Neuronal stem cell (in vitro differentiated cells): ENCODE results near the gene MICU1.

Experiments
- DNase-seq: peaks from one replicate; pipeline ENCODE4 v3.0.0-alpha.2; 2013; ENCODE audit warnings: low spot score
- H2AFZ ChIP-seq: one replicate; pipeline ENCODE4 v1.6.1; 2013; ENCODE audit warnings: mild to moderate bottlenecking, low read length, inconsistent platforms
- H2AK5ac ChIP-seq: 2 replicates; pipeline ENCODE4 v1.6.1; 2013; ENCODE audit warnings: low read depth, mild to moderate bottlenecking, inconsistent platforms, low read length, moderate library complexity, mixed read lengths
- H2BK120ac ChIP-seq: 2 replicates; pipeline ENCODE4 v1.6.1; 2013; ENCODE audit warnings: low read depth, mild to moderate bottlenecking, inconsistent platforms, low read length, moderate library complexity, mixed read lengths
- H2BK12ac ChIP-seq: one replicate; pipeline ENCODE4 v1.6.1; 2013; ENCODE audit warnings: low read length, inconsistent platforms
- H2BK15ac ChIP-seq: 2 replicates; pipeline ENCODE4 v1.6.1; 2013; ENCODE audit warnings: mild to moderate bottlenecking, low read length, inconsistent platforms, mixed read lengths
- H2BK5ac ChIP-seq: one replicate; pipeline ENCODE4 v1.6.1; 2013; ENCODE audit warnings: inconsistent platforms, mild to moderate bottlenecking, low read length, moderate library complexity
- H3K14ac ChIP-seq: one replicate; pipeline ENCODE4 v1.6.1; 2013; ENCODE audit warnings: low read length, inconsistent platforms
- H3K18ac ChIP-seq: 2 replicates; pipeline ENCODE4 v1.6.1; 2013; ENCODE audit warnings: low read length, inconsistent platforms
- H3K23ac ChIP-seq: 2 replicates; pipeline ENCODE4 v1.6.1; 2013; ENCODE audit warnings: low read depth, mild to moderate bottlenecking, mixed read lengths, low read length, inconsistent platforms; ENCODE audit not compliant: poor library complexity
- H3K27ac ChIP-seq: replicated peaks from 3 replicates; pipeline ENCODE4 v1.5.1; 2013; ENCODE audit warnings: low read length, inconsistent platforms
- H3K27me3 ChIP-seq, 3 experiments: 2 replicates each; pipeline ENCODE4 v1.6.1; 2013; ENCODE audit warnings: low read length in 3 of 3, mild to moderate bottlenecking in 2 of 3, inconsistent platforms in 1 of 3, low read depth in 1 of 3, mixed read lengths in 1 of 3, moderate library complexity in 1 of 3; ENCODE audit not compliant: control insufficient read depth in 3 of 3, insufficient read depth in 3 of 3
- H3K36me3 ChIP-seq, 2 donors: replicated peaks in 1 of 2; 2 replicates each; pipeline ENCODE4 v1.6.1; 2013; ENCODE audit warnings: low read length in 2 of 2; ENCODE audit not compliant: control insufficient read depth in 2 of 2, insufficient read depth in 2 of 2
- H3K4ac ChIP-seq: 2 replicates; pipeline ENCODE4 v1.6.1; 2013; ENCODE audit warnings: inconsistent platforms, mild to moderate bottlenecking, low read length, moderate library complexity
- H3K4me1 ChIP-seq, 2 donors: 1 replicate in 1 of 2; 2 replicates in 1 of 2; pipeline ENCODE4 v1.6.1; 2013; ENCODE audit warnings: low read length in 2 of 2, low read depth in 1 of 2; ENCODE audit not compliant: control insufficient read depth in 2 of 2, insufficient read depth in 1 of 2
- H3K4me2 ChIP-seq: one replicate; pipeline ENCODE4 v1.6.1; 2013; ENCODE audit warnings: mild to moderate bottlenecking, low read length, inconsistent platforms; ENCODE audit not compliant: insufficient read depth, poor library complexity, severe bottlenecking
- H3K4me3 ChIP-seq, 2 donors: 2 replicates each; pipeline ENCODE4 v1.5.1; 2013; ENCODE audit warnings: low read length in 2 of 2, mild to moderate bottlenecking in 2 of 2, inconsistent platforms in 1 of 2, moderate library complexity in 1 of 2
- H3K79me1 ChIP-seq: one replicate; pipeline ENCODE4 v1.6.1; 2013; ENCODE audit warnings: low read depth, mild to moderate bottlenecking, inconsistent platforms, low read length, moderate library complexity
- H3K9ac ChIP-seq: one replicate; pipeline ENCODE4 v1.6.1; 2013; ENCODE audit warnings: mild to moderate bottlenecking, low read depth, low read length, inconsistent platforms; ENCODE audit not compliant: poor library complexity
- H3K9me3 ChIP-seq, 2 donors: replicated peaks in 1 of 2; 2 replicates each; pipeline versions ENCODE3 to v1.6.1; 2013; ENCODE audit warnings: low read length in 2 of 2, mild to moderate bottlenecking in 2 of 2, inconsistent platforms in 1 of 2, low read depth in 1 of 2, mixed read lengths in 1 of 2, moderate library complexity in 1 of 2; ENCODE audit not compliant: control insufficient read depth in 2 of 2, insufficient read depth in 1 of 2
- H4K8ac ChIP-seq: one replicate; pipeline ENCODE4 v1.6.1; 2013; ENCODE audit warnings: low read depth, mild to moderate bottlenecking, inconsistent platforms, low read length, moderate library complexity
- H4K91ac ChIP-seq: one replicate; pipeline ENCODE4 v1.6.1; 2013; ENCODE audit warnings: low read length, low read depth, mild to moderate bottlenecking, inconsistent platforms; ENCODE audit not compliant: poor library complexity
- WGBS, 2 donors: extraction: QIAGEN DNeasy Blood & Tissue Kit; methylation state at CpG; one replicate each; pipeline ENCODE4 v1.1.7; 2013; ENCODE audit warnings: missing lambda C conversion rate in 2 of 2, mixed read lengths in 1 of 2; ENCODE audit not compliant: insufficient read length in 2 of 2, insufficient replicate concordance in 1 of 2; ENCODE audit errors: extremely low coverage in 2 of 2; 5-methylcytosine and 5-hydroxymethylcytosine counted together

The MICU1 gene

GRCh38 chr10:72490951-72491350 lies 134.9 kb downstream of the MICU1 start:
- DNase-seq = no peak
- H2AFZ ChIP-seq = no peak overlapping the region
- H4K8ac ChIP-seq = no peak overlapping the region
- no peaks in the 10 kb centered on the region for H3K79me1 ChIP-seq
- H2BK5ac ChIP-seq = no peak overlapping the region
- H3K4me1 ChIP-seq = peaks cover 0 to 2% of the 10 kb centered on the region in 2 donors
- no peaks in the 10 kb centered on the region for H3K36me3 ChIP-seq
- no peak overlapping the region for H3K18ac ChIP-seq
- no peak overlapping the region for H3K4me3 ChIP-seq
- WGBS, 2 donors = no CpG with 5 or more reads among the region's 4 CpGs
- no peak overlapping the region for H2BK15ac ChIP-seq
- no peak overlapping the region for H3K4me2 ChIP-seq
- H3K9me3 ChIP-seq = no peaks in the 10 kb centered on the region
- H3K14ac ChIP-seq = no peak overlapping the region
- no peak overlapping the region for H4K91ac ChIP-seq
- H2BK12ac ChIP-seq = no peak overlapping the region
- H2AK5ac ChIP-seq = no peak overlapping the region
- no peak overlapping the region for H3K27ac ChIP-seq
- H3K4ac ChIP-seq = no peak overlapping the region
- H2BK120ac ChIP-seq = no peak overlapping the region
- no peaks in the 10 kb centered on the region for H3K27me3 ChIP-seq
- H3K23ac ChIP-seq = no peak overlapping the region
- no peak overlapping the region for H3K9ac ChIP-seq

GRCh38 chr10:72487521-72487920 lies 138.4 kb downstream of the MICU1 start:
- no peak for DNase-seq
- H2AFZ ChIP-seq = no peak overlapping the region
- H3K27ac ChIP-seq = no peak overlapping the region
- no peaks in the 10 kb centered on the region for H3K36me3 ChIP-seq
- H3K18ac ChIP-seq = no peak overlapping the region
- H2AK5ac ChIP-seq = no peak overlapping the region
- no peaks in the 10 kb centered on the region for H3K79me1 ChIP-seq
- no peak overlapping the region for H3K9ac ChIP-seq
- H2BK5ac ChIP-seq = no peak overlapping the region
- no peak overlapping the region for H3K4me3 ChIP-seq
- H3K9me3 ChIP-seq = no peaks in the 10 kb centered on the region
- no peak overlapping the region for H4K91ac ChIP-seq
- no peak overlapping the region for H3K23ac ChIP-seq
- peaks cover 0 to 2% of the 10 kb centered on the region in 2 donors for H3K4me1 ChIP-seq
- no peak overlapping the region for H4K8ac ChIP-seq
- WGBS, 2 donors = no CpG with 5 or more reads among the region's 3 CpGs
- no peak overlapping the region for H2BK120ac ChIP-seq
- no peak overlapping the region for H3K4me2 ChIP-seq
- H2BK15ac ChIP-seq = no peak overlapping the region
- H3K14ac ChIP-seq = no peak overlapping the region
- no peak overlapping the region for H3K4ac ChIP-seq
- H3K27me3 ChIP-seq = no peaks in the 10 kb centered on the region
- no peak overlapping the region for H2BK12ac ChIP-seq

GRCh38 chr10:72487116-72487515 lies 138.8 kb downstream of the MICU1 start:
- Histone ChIP-seq H3K27ac (no peak overlapping the region), H3K79me1 (no peaks in the 10 kb centered on the region), H2BK12ac (no peak overlapping the region), H2BK120ac (no peak overlapping the region), H3K18ac (no peak overlapping the region), H3K9ac (no peak overlapping the region), H2BK5ac (no peak overlapping the region), H3K9me3 (no peaks in the 10 kb centered on the region), H2AK5ac (no peak overlapping the region), H3K4ac (no peak overlapping the region), H4K91ac (no peak overlapping the region), H2AFZ (no peak overlapping the region), H2BK15ac (no peak overlapping the region), H3K4me2 (no peak overlapping the region), H3K36me3 (no peaks in the 10 kb centered on the region), H4K8ac (no peak overlapping the region), H3K4me1 (peaks cover 0 to 2% of the 10 kb centered on the region in 2 donors), H3K27me3 (no peaks in the 10 kb centered on the region), H3K23ac (no peak overlapping the region), H3K14ac (no peak overlapping the region), H3K4me3 (no peak overlapping the region)
- WGBS, 2 donors = no CpG with 5 or more reads among the region's 4 CpGs
- no peak for DNase-seq

GRCh38 chr10:72485701-72486100 lies 140.2 kb downstream of the MICU1 start:
- Histone ChIP-seq H3K18ac (no peak overlapping the region), H2BK15ac (no peak overlapping the region), H4K8ac (no peak overlapping the region)

More at GRCh38 chr10:72485701-72486100, 140.2 kb downstream of the MICU1 start:
- peaks cover 0 to 2% of the 10 kb centered on the region in 2 donors for H3K4me1 ChIP-seq
- no peak overlapping the region for H3K27ac ChIP-seq
- H3K9ac ChIP-seq = no peak overlapping the region
- H2AFZ ChIP-seq = no peak overlapping the region
- H2AK5ac ChIP-seq = no peak overlapping the region
- no peak overlapping the region for H3K4me2 ChIP-seq
- no peaks in the 10 kb centered on the region for H3K27me3 ChIP-seq
- H3K4ac ChIP-seq = no peak overlapping the region
- no peak for DNase-seq
- H3K79me1 ChIP-seq = no peaks in the 10 kb centered on the region
- no CpG with 5 or more reads among the region's 3 CpGs for WGBS, 2 donors
- no peak overlapping the region for H3K14ac ChIP-seq
- H2BK120ac ChIP-seq = no peak overlapping the region
- H3K23ac ChIP-seq = no peak overlapping the region
- no peak overlapping the region for H2BK5ac ChIP-seq
- no peak overlapping the region for H4K91ac ChIP-seq
- no peak overlapping the region for H2BK12ac ChIP-seq
- H3K4me3 ChIP-seq = no peak overlapping the region
- no peaks in the 10 kb centered on the region for H3K36me3 ChIP-seq
- no peaks in the 10 kb centered on the region for H3K9me3 ChIP-seq
